HG03520 (cell line): ENCODE measurements around the gene BIN2.

ENCODE experiments used
- ATAC-seq: cut with Tn5 transposase; IDR thresholded peaks from one replicate; pipeline ENCODE4 v1.9.1; 2021; ENCODE audit warnings: mild to moderate bottlenecking, moderate library complexity; ENCODE audit not compliant: unreplicated experiment

BIN2 gene

DNA sequence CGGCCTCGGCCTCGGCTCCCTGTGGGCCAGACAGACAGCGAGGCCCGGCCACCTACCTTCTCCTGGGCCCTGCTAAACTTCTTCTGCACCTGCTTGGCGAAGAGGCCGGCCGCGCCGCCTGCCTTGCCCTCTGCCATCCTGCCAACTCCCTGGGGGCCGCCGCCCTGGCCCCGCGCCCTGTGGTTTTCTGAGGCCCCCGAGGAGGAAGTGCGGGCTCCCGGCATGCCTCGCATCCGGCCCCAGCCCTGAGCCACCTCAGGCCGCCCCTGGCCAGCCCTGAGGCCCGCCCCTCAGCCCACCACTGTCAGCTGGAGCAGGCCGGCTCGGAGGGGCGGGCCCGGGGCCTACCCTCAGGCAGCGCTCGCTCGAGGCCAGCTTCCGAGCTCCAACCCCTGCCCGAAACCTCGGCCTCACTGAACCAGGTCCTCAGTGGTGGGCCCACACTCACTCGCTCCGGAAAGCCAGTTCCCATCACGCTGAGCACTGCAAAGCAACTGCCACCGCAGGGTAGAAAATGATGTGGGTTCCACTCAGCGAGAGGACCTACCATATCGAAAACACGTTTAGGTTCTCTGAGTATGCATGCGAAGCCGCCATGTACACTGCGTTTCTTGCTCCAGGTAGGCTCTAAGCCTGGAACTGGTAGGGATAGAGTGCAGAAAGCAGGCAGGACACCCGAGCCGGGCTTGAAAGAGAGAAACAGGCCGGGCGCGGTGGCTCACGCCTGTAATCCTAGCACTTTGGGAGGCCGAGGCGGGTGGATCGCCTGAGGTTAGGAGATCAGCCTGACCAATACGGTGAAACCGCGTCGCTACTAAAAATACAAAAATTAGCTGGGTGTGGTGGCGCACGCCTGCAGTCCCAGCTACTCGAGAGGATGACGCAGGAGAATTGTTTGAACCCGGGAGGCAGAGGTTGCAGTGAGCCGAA is at the start of gene BIN2:
BIN2 (minus strand) TSS at position 209 of the 930 bp plus-strand sequence; CDS start at position 137, 72 bp downstream.
- ATAC-seq, result peak; percentile 39

GRCh38 chr12:51373187-51373586 is 49.2 kb upstream of the BIN2 start:
- no peak for ATAC-seq

- ATAC-seq, result no peak
Observed at GRCh38 chr12:51372021-51372420, 48.0 kb upstream of the BIN2 start.

DNA sequence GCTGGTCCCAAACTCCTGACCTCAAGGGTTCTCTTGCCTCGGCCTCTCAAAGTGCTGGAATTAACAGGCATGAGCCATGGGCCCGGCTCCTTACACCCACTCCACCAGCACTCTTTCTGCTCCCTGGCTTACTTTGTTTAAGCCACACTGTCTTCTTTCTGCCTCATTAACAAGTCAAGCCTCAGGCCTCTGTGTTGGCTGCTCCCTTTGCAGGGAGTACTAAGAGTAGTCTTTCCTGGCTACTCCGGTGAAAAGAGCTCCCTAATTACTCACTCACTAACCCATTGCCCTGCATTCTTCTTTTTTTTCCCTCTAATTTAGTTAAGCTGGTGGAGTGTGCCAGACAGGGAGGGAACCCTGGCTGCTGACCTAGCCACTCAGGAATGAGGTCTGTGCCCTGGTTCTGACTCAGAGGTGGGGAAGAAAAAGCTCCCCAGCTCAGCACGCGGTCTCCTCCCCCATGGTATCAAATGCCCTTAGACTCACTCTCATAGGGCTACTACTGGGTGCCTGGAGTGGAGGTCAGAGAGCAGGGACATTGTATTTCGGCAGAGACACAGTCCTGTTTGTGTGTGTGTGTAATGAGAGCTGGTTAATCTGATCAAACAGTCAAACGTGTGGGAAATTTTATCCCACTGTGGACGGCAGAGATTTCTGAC is 47.5 kb upstream of the BIN2 start:
- no peak for ATAC-seq

- ATAC-seq, result no peak
Observed at GRCh38 chr12:51370667-51371066, 46.7 kb upstream of the BIN2 start.

GRCh38 chr12:51369581-51369980 is 45.6 kb upstream of the BIN2 start:
- ATAC-seq, result no peak

DNA sequence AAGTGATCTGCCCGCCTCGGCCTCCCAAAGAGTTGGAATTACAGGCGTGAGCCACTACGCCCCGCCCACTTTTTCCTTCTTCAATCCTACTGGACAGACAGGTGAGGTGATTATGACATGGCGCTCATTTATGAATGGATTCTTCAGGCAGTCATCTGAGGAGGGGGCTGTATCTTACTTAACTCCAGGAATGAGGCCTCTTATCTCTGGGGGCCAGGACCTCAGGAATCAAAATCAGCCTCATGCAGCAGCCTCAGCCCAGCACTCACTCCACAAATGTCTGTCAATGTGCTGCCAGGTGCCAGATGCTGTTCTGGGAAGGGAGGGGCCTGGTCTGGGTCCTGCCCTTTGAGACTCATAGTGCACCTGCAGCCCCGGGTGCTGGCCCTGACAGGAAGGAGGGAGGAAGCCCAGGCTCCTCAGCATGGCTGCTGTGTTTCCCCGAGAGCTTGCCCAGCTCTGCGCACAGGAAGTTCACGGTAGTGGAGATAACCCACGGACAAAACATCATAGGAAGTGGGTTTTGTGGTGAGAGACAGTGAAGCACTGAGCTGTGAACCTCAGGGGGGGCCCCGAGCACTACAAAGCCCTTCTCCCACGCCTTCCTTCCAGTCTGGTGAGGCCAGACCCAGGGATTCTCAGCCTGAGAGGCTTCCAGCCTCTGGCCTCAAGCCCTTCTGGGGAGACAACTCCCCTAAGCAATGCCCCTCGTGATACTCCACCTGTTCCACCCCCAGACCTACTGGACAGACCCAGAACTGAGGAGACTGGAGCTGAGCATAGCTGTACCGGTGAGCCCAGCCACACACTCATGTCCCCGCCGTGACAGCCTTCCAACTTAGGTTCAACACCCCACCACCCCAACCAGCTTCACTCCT is 44.9 kb upstream of the BIN2 start:
- peak; percentile 94 for ATAC-seq

DNA sequence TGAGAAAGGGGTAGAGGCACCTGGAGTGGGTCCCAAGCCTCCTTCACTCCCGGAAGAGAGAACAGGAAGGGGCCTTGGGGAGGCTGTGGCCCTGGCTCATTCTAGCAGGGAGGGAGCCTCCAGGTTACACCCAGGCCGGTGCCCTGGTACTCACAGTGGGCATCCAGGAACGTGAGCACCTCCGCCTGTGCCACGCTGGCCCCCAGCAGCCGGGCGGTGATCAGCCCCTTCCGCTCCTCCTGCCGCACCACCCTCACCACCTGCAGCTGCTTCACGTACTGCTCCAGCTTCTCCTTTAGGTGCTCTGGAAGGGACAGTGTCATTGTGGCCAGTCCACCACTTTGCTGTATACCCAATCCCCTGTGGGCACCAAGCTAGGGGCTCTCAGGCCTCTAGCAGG is 41.3 kb upstream of the BIN2 start:
- ATAC-seq, result no peak

GRCh38 chr12:51364001-51364400 is 40.0 kb upstream of the BIN2 start:
- no peak for ATAC-seq

DNA sequence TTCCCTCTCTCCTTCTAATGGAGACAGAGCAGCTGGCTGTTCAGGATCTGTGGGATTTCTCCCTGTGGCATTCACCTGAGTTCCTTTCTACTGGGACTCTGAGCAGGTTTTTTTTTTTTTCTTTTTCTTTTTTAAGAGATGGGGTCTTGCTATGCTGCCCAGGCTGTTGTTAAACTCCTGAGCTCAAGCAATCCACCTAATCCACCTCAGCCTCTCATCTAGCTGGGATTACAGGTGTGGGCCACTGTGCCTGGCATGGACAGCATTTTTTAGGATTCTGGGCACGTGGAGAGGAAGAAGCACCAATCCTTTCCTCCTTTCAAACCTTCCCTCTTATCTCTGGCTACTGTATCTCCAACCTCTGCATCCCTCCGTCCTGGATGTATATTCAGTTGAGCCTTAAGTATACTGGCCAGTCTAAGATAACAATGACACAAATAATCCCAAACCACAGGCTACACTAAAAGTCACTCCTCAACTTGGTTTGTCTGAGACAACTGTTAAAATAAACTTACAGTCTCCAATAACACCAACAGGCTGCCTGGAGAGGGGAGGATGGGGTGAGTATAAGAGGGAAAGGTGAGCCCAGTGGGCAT is 38.9 kb upstream of the BIN2 start:
- no peak for ATAC-seq

DNA sequence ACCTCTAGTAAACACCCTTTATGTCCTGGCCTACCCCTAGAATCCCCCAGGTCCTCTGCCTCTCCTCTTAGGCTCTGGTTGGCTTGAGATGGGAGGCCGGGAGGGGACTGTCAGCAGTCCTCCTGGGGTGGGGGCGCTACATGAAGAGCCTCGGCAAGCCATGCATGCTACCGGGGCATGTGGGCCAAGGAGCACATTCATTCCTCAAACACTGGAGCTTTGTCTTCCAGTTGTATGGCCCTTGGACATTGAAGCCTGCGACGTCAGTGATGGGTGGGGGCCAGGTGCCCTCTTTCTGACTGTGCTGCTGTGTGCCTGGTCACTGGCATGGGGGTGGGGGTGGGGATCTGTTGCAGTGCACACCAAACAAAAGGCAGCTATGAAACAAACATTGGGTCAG is 38.3 kb upstream of the BIN2 start:
- no peak for ATAC-seq

DNA sequence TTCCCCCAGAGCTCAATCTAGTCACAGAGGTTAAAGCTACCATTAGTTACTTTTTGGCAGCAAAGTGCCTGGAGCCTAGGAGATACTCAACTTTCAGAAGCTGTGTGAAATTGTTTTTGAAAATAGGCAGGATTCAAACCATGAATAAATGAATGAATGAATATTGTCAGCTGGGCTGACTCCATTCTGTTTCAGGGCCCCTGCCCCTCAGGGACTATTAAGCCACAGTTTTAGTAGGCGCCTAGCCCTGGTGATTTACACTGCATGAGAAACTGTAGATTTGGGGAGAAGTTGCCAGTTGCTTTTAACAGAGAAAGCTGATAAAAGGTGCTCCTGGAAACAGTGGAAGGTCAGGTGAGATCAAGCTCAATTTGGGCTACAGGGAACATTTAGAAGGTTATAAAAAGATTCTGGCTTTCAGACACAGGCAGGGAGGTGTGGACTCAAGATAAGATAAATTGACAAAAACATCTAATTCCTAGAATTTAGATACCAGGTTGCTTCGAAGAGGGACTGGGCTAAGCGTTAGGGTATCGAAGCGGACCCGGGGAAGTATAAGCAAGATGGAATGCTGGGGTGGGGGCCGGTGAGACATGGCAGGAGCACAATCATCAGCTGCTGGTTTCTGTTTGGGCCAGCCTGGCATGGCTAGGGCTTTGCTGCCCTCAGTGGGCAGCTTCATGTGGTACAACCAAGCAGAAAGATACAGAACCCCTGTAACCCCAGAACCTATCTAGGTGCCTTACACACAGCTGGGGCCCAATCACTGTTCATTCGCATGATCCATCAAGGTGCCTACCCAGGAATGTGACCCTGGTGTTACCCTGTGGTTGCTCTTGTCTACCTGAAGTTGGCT is 37.4 kb upstream of the BIN2 start:
- ATAC-seq, result no peak

- no peak for ATAC-seq
Observed at GRCh38 chr12:51360315-51360714, 36.3 kb upstream of the BIN2 start.

DNA sequence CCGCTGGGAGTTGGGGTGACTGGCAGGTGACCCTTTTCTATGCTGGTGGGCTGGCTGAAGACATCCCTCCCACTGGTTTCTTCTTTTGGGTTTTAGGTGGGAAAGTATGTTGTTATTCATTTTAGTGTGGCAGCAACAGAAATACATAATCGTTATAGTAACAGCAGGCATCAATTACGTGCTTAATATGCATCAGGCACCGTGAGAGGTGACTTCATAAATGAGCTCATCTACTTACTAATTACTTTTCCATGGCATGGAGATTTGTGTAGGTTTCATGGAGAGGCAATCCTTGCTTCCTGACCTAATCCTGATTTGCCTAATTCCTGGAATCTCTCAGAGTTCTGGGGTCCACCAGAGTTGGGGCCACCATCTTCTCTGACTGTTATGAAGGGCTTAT is 35.9 kb upstream of the BIN2 start:
- ATAC-seq, result no peak

DNA sequence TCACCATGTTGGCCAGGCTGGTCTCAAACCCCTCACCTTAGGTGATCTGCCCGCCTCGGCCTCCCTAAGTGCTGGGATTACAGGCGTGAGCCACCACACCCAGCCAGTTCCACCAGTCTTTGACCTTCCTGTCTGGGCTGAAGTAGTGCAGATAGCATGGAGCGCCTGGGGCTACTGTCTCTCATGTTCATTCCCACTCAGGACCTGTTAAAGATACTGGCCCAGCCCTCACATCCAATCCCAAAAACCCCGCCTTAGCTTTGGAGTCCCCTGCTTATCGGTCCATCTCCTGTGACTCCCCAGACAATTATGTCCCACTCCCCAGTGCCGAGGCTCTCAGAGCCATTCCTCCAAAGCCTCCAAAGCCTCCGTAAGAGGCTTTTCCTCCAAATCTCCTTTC is 34.5 kb upstream of the BIN2 start:
- ATAC-seq, result no peak

DNA sequence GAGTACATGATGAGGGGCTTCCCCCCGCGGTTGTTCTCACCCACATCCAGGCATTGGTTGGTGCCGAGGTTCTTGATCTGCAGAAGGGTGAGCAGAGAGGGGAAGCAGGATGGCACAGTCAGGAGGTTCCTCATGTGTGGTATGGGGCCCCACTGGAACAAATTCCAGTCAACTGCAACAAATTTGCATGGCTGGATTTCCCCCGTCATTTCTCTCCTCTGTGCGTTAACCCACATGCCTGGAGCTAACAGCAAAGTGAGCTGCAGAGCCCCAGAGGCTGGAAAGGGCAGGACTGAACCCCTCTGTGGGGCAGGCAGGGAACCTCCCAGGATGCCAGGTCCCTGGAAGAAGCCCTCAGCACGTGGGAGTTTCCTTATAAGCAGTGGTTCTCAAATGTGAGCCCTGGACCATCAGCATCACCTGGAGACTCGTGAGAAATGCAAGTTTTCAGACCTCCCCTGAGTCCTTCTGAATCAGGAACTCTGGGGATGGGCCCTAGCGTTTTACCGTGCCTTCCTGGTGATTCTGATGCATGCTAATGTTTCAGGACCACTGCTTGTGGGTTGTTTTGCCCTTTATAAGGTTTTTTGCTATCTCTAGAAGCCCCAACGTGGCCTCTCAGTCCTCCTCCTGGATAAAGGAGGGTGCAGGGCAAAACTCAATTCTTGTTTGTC is 33.5 kb upstream of the BIN2 start:
- ATAC-seq, result no peak

DNA sequence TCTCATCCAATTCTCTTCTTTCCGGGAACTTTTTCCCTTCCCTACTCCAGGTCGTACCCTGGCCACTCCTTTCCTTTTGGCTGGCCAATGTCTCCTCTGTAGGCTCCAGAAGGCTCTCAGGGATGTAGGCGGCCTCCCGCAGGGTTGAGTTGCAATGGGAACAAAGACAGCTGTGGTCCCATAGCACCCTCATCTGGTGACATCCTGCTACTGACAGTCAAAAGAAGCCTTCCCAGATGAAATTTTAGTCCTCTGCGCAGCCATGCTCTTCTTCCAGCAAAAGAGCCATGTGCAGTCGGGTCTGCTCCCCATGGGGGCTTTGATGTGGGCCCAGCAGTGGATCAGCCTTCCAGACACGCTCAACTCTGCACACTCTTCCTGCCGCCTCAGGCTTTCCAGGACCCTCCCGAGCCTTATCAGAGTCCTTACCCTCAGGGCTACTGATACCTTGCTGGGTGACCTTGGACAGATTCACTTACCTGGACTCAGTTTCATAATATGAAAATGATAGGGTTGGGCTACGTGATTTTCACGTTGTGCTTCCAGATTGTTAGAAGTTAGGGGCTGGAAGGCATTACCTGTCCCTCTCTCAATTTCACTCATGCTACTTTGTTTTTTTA is 28.0 kb upstream of the BIN2 start:
- no peak for ATAC-seq

DNA sequence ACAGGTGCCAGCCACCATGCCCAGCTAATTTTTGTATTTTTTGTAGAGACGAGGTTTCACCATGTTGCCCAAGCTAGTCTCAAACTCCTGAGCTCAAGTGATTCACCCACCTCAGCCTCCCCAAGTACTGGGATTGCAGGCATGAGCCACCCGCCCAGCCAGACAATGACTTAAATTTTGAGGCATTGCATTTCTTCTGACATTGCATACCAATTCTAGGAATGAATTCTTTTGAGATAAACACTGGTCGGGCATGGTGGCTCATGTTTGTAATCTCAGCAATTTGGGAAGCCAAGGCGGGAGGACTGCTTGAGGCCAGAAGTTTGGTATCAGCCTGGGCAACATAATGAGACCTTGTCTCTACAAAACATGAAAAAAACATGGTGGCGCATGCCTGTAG is 25.1 kb upstream of the BIN2 start:
- ATAC-seq, result no peak

GRCh38 chr12:51348116-51348515 is 24.1 kb upstream of the BIN2 start:
- ATAC-seq, result no peak
